K562 (cell line): ENCODE results near the gene RHCG. TPM values are rescaled to one million over a fixed set of nuclear protein-coding genes. Genes with fewer than 3 reads are reported as not detected.
A peak's percentile ranks its signal among the peaks of the same experiment; 100 is the strongest.

Experiments
- ATAC-seq: fragments of 200-7000 bp; cut with Tn5 transposase; 3 replicates; pipeline ENCODE4 v1.9.1; 2020; ENCODE audit warnings: moderate library complexity
- BruUV-seq: library from RNA; stranded (reverse); fragments of 400-500 nt; replicated peaks from 2 replicates; lab custom pipeline; 2021; lab: Mats Ljungman, UMichigan
- CTCF ChIA-PET: fragments of 300-600 bp; formaldehyde crosslinking; extraction: SDS; loops from one replicate; lab custom pipeline; 2021; ENCODE audit warnings: low intra/inter-chr PET ratio; lab: Yijun Ruan, JAX
- POLR2A ChIA-PET: fragments of 300-600, 350-650 bp; sonication (Branson Sonifier 250); formaldehyde crosslinking; extraction: SDS; loops from one replicate; lab custom pipeline; 2021; ENCODE audit warnings: antibody characterized with exemption, inconsistent platforms; lab: Yijun Ruan, JAX
- DNase-seq, 4 experiments: peaks; one replicate each; pipeline versions ENCODE4 v3.0.0 to v3.0.0-alpha.2; 2011 to 2018; ENCODE audit warnings: low spot score in 3 of 4, mixed read lengths in 3 of 4; ENCODE audit errors: extremely low read depth in 1 of 4
- FAIRE-seq: peaks from 2 replicates; lab custom pipeline; 2011; peaks lifted over from hg19 to GRCh38; lab: Jason Lieb, UNC
- H2AFZ ChIP-seq: 2 replicates; pipeline ENCODE4 v1.6.0; 2011; ENCODE audit warnings: low read depth, low read length, control low read depth, inconsistent platforms
- H3K27ac ChIP-seq: fragments of 200-600 bp; 3 replicates; pipeline ENCODE4 v1.8.0; 2011; ENCODE audit warnings: low read depth, mild to moderate bottlenecking, control low read depth, inconsistent platforms, low read length, moderate library complexity, mixed read lengths; ENCODE audit errors: extremely low read depth
- H3K27me3 ChIP-seq, 2 experiments: fragments of 300-600 bp in 1 of 2; 2 replicates in 1 of 2; 3 replicates in 1 of 2; pipeline versions ENCODE4 v1.6.0 to v1.8.0; 2011; ENCODE audit warnings: inconsistent platforms in 2 of 2, low read length in 2 of 2, mild to moderate bottlenecking in 1 of 2, mixed read lengths in 1 of 2, moderate library complexity in 1 of 2; ENCODE audit not compliant: control insufficient read depth in 2 of 2, insufficient read depth in 2 of 2
- H3K36me3 ChIP-seq: fragments of 300-600 bp; 3 replicates; pipeline ENCODE4 v1.8.0; 2011; ENCODE audit warnings: mild to moderate bottlenecking, low read length, inconsistent platforms; ENCODE audit not compliant: control insufficient read depth, insufficient read depth
- H3K4me1 ChIP-seq, 2 experiments: fragments of 200-600 bp in 1 of 2; replicated peaks in 1 of 2; 2 replicates in 1 of 2; 3 replicates in 1 of 2; pipeline versions ENCODE4 v1.5.1 to v1.8.0; 2011; ENCODE audit warnings: inconsistent platforms in 2 of 2, low read length in 2 of 2, mild to moderate bottlenecking in 1 of 2, mixed read lengths in 1 of 2, moderate library complexity in 1 of 2; ENCODE audit not compliant: control insufficient read depth in 2 of 2, insufficient read depth in 2 of 2
- H3K4me2 ChIP-seq: 2 replicates; pipeline ENCODE4 v1.6.1; 2011; ENCODE audit warnings: low read length, control low read depth, inconsistent platforms, mixed read lengths; ENCODE audit not compliant: insufficient read depth
- H3K4me3 ChIP-seq: fragments of 200-600 bp; sonication (generic), shearing (Covaris generic); 2 replicates; pipeline ENCODE4 v1.5.1; 2016; ENCODE audit warnings: control low read depth, inconsistent platforms
- H3K79me2 ChIP-seq: fragments of 200-600 bp; 3 replicates; pipeline ENCODE4 v1.8.0; 2011; ENCODE audit warnings: low read length, inconsistent platforms; ENCODE audit not compliant: control insufficient read depth, insufficient read depth
- H3K9ac ChIP-seq, 2 experiments: 2 replicates each; pipeline versions ENCODE4 v1.6.0 to v1.6.1; 2011; ENCODE audit warnings: low read depth in 2 of 2, low read length in 2 of 2, control low read depth in 1 of 2, inconsistent platforms in 1 of 2, mild to moderate bottlenecking in 1 of 2, mixed read lengths in 1 of 2; ENCODE audit not compliant: insufficient read depth in 1 of 2
- H3K9me1 ChIP-seq: one replicate; pipeline ENCODE4 v1.6.0; 2011; ENCODE audit warnings: inconsistent platforms, mild to moderate bottlenecking, low read length, moderate library complexity; ENCODE audit not compliant: control insufficient read depth, insufficient read depth
- H3K9me3 ChIP-seq: replicated peaks from 2 replicates; pipeline ENCODE4 v1.5.1; 2011; ENCODE audit warnings: low read depth, low read length, inconsistent platforms; ENCODE audit not compliant: control insufficient read depth, insufficient read depth
- H4K20me1 ChIP-seq: replicated peaks from 2 replicates; pipeline ENCODE4 v1.6.1; 2011; ENCODE audit warnings: low read length, inconsistent platforms, mixed read lengths; ENCODE audit not compliant: control insufficient read depth, insufficient read depth
- CHD7 ChIP-seq: fragments of 200-600 bp; sonication (generic); IDR thresholded peaks from one replicate; pipeline ENCODE4 v1.6.1; 2012; ENCODE audit warnings: mild to moderate bottlenecking, low read depth, low read length, inconsistent platforms
- MEIS2 ChIP-seq: fragments of 450-650 bp; IDR thresholded peaks from 2 replicates; pipeline ENCODE4 v1.6.1; 2014; ENCODE audit warnings: mild to moderate bottlenecking; ENCODE audit not compliant: partially characterized antibody
- WGBS: fragments of 100-300 bp; shearing (Covaris generic); methylation state at CpG from one replicate; pipeline ENCODE4 v1.1.6; 2016; ENCODE audit warnings: low coverage, mixed read lengths; ENCODE audit not compliant: insufficient coverage; ENCODE audit errors: missing lambda C conversion rate; 5-methylcytosine and 5-hydroxymethylcytosine counted together
- in situ Hi-C: fragments of 300-500 bp; cut with MboI; formaldehyde crosslinking; loops from 4 replicates; pipeline ENCODE4 v1.15.0; 2018; ENCODE audit warnings: inconsistent platforms, mixed read lengths
- intact Hi-C: fragments of 100-400 bp; cut with micrococcal nuclease; formaldehyde crosslinking; loops from 2 replicates; pipeline ENCODE4 v1.14.2; 2022
- polyA plus RNA-seq, 8 experiments: library from polyadenylated mRNA; depleted of rRNA in 4 of 8; stranded (reverse) in 5 of 8; unstranded in 3 of 8; fragments of >200 nt; fragmentation: Nextera tagmentation in 2 of 8; fragmentation: Illumina TruSeq in 1 of 8; extraction: Ambion mirVana in 2 of 8; extraction: Trizol in 1 of 8; gene quantifications; 2 replicates each; pipeline versions ENCODE4 v1.2.1 to v1.2.3, GENCODE V29; 2011 to 2014; ENCODE audit warnings: inconsistent platforms in 1 of 8, missing spikeins in 1 of 8
- total RNA-seq, 7 experiments: library from RNA; depleted of rRNA in 6 of 7; stranded (reverse); fragments of >200 nt in 6 of 7; fragmentation: Illumina TruSeq in 2 of 7; extraction: Trizol in 2 of 7; gene quantifications; 2 replicates each; pipeline versions ENCODE4 v1.2.1 to v1.2.3, GENCODE V29; 2011 to 2021; ENCODE audit warnings: low replicate concordance in 1 of 7

RHCG gene
- total and polyA plus RNA-seq, 9 of the 15 experiments (the other 6 are each of a cell fraction or from before 2014, with no cell fraction given) = not detected

- POLR2A ChIA-PET = interaction anchor here (0.6 to 1.1 kb wide), 3 partner anchors 18 to 484 kb away, joined by 3 to 4 read pairs (median 3); no protein-coding TSS in a partner anchor
- CTCF ChIA-PET = no interaction called here
- in situ Hi-C loops = no loop called here
Measured at GRCh38 chr15:89542369-89542768, 46.0 kb upstream of the RHCG start.

More at GRCh38 chr15:89542369-89542768, 46.0 kb upstream of the RHCG start:
- Histone ChIP-seq H3K9me3 (peaks cover 4% of the 10 kb centered on the region; the same call in 1 of the 2 replicates), H3K27me3 (peaks cover 8 to 12% of the 10 kb centered on the region in 2 experiments; a peak in 4 of 5 replicates), H3K9ac (no peak overlapping the region), H3K9me1 (no peaks in the 10 kb centered on the region), H3K4me3 (no peak overlapping the region), H3K27ac (no peak overlapping the region), H3K36me3 (no peaks in the 10 kb centered on the region), H3K79me2 (no peaks in the 10 kb centered on the region), H4K20me1 (no peaks in the 10 kb centered on the region), H3K4me2 (no peak overlapping the region), H2AFZ (no peak overlapping the region), H3K4me1 (no peaks in the 10 kb centered on the region)
- intact Hi-C loops = no loop called here
- 0% methylated on average over 3 of the region's 3 CpGs for WGBS
- no peak for FAIRE-seq
- DNase-seq = no peak
- no TSS peak for BruUV-seq
- TF ChIP-seq CHD7 (no peak), MEIS2 (peak; percentile 3)
- no peak for ATAC-seq
